Measurements from ENCODE around the gene STRIP2. TPM values are rescaled to one million over a fixed set of nuclear protein-coding genes. Genes with fewer than 3 reads are reported as not detected.
"Not testable (repeated sequence)": the region's sequence is repeated elsewhere in the genome, so short reads cannot be mapped to it uniquely, and the experiment has no call there.

Gene STRIP2
- total RNA-seq, 2 experiments from 2014 or later: 27.8 to 28.9 TPM

DNA sequence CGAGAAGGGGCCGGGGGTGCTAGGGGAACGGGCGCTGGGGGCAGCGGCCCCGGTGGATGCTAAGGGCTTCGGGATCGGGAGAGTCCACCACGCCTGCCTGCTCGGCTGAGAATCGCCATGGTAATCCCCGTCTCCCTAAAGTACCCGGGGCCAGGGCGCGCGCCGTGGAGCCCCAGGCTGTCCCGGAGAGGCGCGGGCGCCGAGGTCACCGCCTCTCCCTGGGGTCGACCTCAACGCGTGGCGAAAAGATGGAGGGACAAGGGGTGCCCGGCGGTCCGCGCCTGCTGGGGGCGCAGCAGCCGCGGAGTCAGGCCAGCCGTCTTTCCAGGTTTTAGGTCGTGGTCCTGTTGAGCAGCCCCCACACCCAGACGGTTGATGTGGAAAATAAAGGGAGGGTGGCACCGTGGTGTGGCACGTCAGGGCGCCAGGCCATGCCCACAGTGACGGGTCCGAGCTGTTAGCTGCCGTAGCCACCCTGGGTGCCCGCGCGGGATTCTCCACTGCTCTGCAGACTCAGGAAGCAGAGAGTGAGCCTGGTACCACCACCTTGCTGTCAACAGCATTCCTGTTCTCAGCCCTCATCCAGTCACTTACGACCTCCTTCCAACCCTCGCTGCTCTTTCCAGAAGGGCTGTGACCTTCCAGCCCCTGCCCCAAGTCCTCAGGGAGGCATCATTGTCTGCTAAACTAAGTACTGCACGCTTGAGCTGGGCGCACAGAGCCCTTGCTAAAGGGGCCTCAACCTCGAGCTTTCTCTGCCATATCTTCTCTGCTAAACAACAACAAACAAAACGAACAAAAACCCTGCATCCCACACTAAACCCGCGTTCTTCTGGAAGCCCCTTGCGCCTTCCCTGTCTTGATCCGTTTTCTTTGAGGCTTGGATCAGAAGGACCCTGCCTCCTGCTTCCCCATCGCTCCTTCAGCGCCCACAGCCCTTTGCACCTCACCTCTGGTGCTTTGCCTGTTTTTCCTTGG, 68.8 kb downstream of the STRIP2 start:
- CTCF ChIA-PET: interaction anchor here (0.6 to 1.3 kb wide), 3 partner anchors 51 to 1930 kb away, joined by 3 to 4 read pairs (median 3); partner anchors contain the start of gene NRF1
- POLR2A ChIA-PET: no interaction called here

- POLR2A ChIA-PET: no interaction called here
Observed at GRCh38 chr7:129503725-129504124, 69.5 kb downstream of the STRIP2 start.

GRCh38 chr7:129512192-129512591, 78.0 kb downstream of the STRIP2 start:
- POLR2A ChIA-PET: no interaction called here
- CTCF ChIA-PET: interaction anchor here (0.6 kb wide), 1 partner anchor 282 kb away, joined by 3 read pairs; no protein-coding TSS in a partner anchor

More at GRCh38 chr7:129503725-129504124, 69.5 kb downstream of the STRIP2 start:
- CTCF ChIA-PET: interaction anchor here (0.6 to 1.3 kb wide), 3 partner anchors 50 to 1930 kb away, joined by 3 to 4 read pairs (median 3); partner anchors contain the start of gene NRF1

DNA sequence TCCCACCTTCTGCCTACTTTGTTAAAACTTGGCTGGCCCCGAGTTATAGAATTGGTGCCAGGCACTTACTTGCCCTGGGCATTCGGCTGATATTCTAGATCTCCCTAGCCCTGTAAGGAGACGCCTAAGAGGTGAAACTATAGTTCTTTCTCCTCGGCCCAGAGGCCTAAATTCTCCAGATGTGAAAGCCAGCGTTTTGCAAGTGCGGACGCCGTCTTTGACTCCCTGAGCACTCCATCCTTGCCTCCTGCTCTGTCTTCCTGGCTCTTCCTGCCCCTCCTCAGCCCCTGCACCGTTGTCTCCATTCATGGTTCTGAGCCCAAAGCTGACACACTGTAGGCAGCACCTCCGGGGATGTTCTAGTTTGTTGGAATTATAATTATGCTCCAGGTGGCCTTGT, 79.3 kb downstream of the STRIP2 start:
- ChIA-PET CTCF (no interaction called here), POLR2A (no interaction called here)

GRCh38 chr7:129514683-129515082, 80.5 kb downstream of the STRIP2 start:
- CTCF ChIA-PET: no interaction called here
- POLR2A ChIA-PET: no interaction called here

DNA sequence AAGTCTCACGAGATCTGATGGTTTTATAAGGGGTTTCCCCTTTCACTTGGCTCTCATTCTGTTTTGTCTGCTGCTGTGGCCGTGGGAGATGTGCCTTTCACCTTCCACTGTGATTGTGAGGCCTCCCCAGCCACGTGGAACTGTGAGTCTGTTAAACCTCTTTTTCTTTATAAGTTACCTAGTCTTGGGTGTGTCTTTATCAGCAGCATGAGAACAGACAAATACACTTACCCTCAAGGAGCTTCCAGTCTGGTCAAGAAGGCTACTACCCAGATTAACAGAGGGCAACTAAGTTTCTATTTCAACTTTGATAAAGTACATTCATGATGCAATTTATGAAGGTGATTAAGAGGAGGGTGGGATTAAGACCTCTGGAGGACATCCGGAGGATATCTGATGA, 81.1 kb downstream of the STRIP2 start:
- CTCF ChIA-PET: no interaction called here
- POLR2A ChIA-PET: no interaction called here

DNA sequence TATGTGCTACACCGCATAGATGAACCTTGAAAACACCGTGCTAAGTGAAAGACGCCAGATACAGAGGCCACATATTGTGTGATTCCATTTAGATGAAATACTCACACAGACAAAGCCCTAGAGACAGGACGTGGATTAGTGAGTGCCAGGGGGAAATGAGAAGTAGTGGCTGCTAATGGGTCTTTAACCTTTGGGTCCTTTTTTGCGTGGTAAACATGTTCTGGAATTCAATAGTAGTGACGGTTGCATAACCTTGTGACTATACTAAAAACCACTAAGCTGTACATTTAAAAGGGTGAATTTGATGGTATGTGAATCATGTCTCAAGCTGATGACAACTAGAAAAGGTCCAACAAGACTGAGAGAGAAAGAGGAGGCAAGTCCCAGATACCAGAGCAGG, 83.7 kb downstream of the STRIP2 start:
- POLR2A ChIA-PET: interaction anchor here (0.7 kb wide), 1 partner anchor 204 kb away, joined by 3 read pairs; no protein-coding TSS in a partner anchor

GRCh38 chr7:129519464-129519863, 85.2 kb downstream of the STRIP2 start:
- CTCF ChIA-PET: interaction anchor here (1.2 kb wide), 1 partner anchor 93 kb away, joined by 3 read pairs; no protein-coding TSS in a partner anchor

More for the DNA sequence above, 83.7 kb downstream of the STRIP2 start:
- CTCF ChIA-PET: no interaction called here

GRCh38 chr7:129522088-129522970, 88.1 kb downstream of the STRIP2 start:
- ChIA-PET POLR2A (no interaction called here), CTCF (no interaction called here)

More at GRCh38 chr7:129519464-129519863, 85.2 kb downstream of the STRIP2 start:
- POLR2A ChIA-PET: no interaction called here

GRCh38 chr7:129522971-129523340, 88.7 kb downstream of the STRIP2 start:
- CTCF ChIA-PET: no interaction called here
- POLR2A ChIA-PET: no interaction called here

DNA sequence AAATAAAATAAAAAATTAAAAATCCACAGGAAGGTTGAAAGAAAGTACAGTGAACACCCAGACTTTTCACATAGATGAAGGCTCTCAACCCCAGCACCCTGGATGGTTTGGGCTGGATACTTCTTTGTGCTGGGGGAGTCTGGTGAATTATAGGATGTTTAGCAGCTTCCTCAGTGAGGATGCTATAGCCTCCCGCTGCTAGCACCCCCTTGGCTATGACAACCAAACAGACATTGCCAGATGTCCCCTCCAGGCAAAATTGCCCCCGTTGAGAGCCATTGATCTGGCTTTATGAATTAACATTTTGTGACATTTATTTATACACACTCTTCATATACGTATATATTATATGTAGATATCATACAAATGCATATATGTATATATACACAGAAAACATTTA, 89.7 kb downstream of the STRIP2 start:
- CTCF ChIA-PET: interaction anchor here (0.6 to 0.8 kb wide), 2 partner anchors 301 to 487 kb away, joined by 3 to 4 read pairs; no protein-coding TSS in a partner anchor
- POLR2A ChIA-PET: no interaction called here

GRCh38 chr7:129524405-129524804, 90.2 kb downstream of the STRIP2 start:
- CTCF ChIA-PET: interaction anchor here (0.6 to 0.8 kb wide), 3 partner anchors 11 to 487 kb away, joined by 3 to 4 read pairs (median 4); no protein-coding TSS in a partner anchor
- POLR2A ChIA-PET: not testable (repeated sequence)

DNA sequence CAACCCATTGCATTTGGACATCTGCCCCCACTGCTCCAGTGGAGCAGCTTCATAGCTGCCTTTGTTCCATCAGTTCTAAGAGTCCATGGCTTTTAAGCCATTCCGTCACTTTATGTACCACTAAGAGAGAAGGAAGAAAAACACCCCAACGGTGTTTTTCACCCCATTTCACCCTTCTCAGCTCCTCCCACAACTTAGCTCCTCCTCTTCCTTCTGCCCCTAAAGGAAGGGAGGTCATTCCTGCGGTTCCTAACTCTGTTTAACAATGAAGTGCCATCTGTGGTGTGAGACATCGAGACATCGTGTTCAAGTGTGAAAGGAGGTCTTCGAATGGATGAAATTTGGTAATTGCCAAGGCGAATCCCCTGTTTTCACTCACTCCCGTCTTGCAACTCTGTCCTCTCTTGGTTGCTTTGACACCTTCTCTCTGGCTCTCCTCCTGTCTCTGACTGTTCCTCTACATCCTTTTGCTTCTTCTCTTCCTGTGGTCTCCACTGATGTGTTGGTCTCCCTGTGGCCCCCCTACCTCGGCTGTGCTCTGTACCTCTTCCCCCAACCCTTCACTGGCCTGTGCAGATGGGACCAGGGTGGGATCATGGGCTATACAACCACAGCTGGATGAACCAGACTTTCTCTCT, 91.1 kb downstream of the STRIP2 start:
- ChIA-PET CTCF (interaction anchor here (0.6 to 0.7 kb wide), 2 partner anchors 10 to 859 kb away, joined by 3 to 4 read pairs; no protein-coding TSS in a partner anchor), POLR2A (no interaction called here)

DNA sequence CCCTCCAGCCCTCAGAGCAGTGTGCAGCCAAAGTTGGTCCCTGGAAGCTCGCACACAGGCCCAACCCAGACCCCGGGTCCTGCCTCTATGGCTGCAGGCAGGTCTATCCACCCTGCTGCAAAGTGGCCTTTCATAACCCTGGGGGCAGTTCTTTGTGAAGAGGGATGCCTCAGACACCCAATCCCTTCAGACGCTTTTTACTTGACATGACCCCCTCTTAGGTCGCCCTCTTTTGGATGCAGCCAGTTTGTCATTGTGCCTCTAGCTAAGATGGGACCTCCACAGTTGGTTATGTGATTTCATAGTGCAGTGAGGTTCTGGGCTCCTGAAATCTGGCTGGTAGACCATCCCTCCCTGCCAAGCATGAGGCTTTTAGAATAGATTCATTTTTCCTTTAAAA, 95.4 kb downstream of the STRIP2 start:
- POLR2A ChIA-PET: no interaction called here

DNA sequence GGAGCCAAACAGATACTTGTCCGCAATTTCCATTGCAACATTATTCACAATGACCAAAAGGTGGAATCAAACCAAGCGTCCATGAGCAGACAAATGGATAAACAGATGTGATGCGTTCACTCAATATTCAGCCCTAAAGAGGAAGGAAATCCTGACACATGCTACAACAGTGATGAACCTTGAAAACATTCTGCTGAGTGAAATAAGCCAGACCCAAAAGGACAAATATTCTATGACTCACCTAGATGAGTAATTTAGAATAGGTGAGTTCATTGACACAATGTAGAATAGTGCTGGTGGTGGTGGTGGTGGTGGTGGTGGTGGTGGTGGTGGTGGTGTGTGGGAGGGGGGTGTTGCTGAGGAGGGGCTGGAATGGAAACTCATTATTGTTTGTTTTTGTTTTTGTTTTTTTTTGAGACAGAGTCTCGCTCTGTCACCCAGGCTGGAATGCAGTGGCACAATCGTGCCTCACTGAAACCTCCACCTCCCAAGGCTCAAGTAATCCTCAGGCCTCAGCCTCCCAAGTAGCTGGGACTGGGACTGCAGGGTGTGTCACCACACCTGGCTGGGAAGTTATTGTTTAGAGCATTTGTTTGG, 96.7 kb downstream of the STRIP2 start:
- POLR2A ChIA-PET: interaction anchor here (0.7 kb wide), 1 partner anchor 114 kb away, joined by 3 read pairs; no protein-coding TSS in a partner anchor
- CTCF ChIA-PET: no interaction called here

More for the DNA sequence above, 95.4 kb downstream of the STRIP2 start:
- CTCF ChIA-PET: interaction anchor here (0.7 kb wide), 1 partner anchor 29 kb away, joined by 4 read pairs; no protein-coding TSS in a partner anchor

DNA sequence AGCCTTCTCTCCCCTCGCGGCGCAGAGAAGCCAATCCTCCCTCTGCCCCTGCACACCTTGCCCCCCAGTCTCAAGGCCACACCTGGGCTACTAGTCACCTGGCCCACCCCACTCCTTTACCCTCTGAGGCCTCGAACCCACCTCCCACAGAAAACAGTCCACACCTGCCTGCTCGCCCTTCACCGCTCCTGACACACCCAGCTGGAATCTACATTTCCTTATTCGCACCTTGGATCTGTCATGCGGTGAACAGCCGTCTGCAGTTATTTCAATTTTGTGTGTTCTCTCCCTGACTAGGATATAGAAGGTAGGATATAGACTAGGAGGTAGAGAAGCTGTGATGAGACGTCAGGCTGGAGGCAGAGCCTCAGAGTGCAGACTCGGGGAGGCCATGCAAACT, 97.5 kb downstream of the STRIP2 start:
- CTCF ChIA-PET: no interaction called here
- POLR2A ChIA-PET: interaction anchor here (0.7 kb wide), 1 partner anchor 115 kb away, joined by 3 read pairs; no protein-coding TSS in a partner anchor

DNA sequence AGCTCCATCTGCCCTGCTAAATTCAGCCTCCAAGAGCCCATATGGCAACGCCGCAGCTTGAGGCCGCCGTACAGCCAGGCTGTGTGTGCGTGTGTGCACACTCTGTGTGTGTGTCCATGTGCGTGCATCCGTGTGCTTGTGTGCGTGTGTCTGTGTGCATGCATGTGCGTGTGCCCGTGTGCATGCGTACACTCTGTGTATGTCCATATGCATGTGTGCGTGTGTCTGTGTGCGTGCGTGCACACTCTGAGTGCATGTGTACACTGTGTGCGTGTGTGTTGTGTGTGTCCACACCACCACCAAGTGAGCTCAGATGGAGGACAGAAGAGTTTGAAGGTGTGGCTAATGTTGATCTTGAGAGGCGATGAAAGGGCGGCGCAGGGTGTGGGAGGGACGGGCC, 98.1 kb downstream of the STRIP2 start:
- ChIA-PET POLR2A (no interaction called here), CTCF (no interaction called here)

- ChIA-PET POLR2A (interaction anchor here (0.6 kb wide), 1 partner anchor 134 kb away, joined by 3 read pairs; no protein-coding TSS in a partner anchor), CTCF (interaction anchor here (0.7 kb wide), 1 partner anchor 60 kb away, joined by 6 read pairs; no protein-coding TSS in a partner anchor)
Observed at GRCh38 chr7:129534558-129535274, 100.5 kb downstream of the STRIP2 start.

Measured in activated CD8-positive, alpha-beta memory T cell treated with anti-CD3 and anti-CD28 coated beads for 36 hours (primary cell).